Fibroblast of gingiva (primary cell): ENCODE measurements around the gene PPP1R12B.
"Not testable (repeated sequence)": the region's sequence is repeated elsewhere in the genome, so short reads cannot be mapped to it uniquely, and the experiment has no call there.

ENCODE experiments used
- DNase-seq: peaks from one replicate; pipeline ENCODE4 v3.0.0-alpha.2; 2011; ENCODE audit warnings: low read depth

The PPP1R12B gene

DNA sequence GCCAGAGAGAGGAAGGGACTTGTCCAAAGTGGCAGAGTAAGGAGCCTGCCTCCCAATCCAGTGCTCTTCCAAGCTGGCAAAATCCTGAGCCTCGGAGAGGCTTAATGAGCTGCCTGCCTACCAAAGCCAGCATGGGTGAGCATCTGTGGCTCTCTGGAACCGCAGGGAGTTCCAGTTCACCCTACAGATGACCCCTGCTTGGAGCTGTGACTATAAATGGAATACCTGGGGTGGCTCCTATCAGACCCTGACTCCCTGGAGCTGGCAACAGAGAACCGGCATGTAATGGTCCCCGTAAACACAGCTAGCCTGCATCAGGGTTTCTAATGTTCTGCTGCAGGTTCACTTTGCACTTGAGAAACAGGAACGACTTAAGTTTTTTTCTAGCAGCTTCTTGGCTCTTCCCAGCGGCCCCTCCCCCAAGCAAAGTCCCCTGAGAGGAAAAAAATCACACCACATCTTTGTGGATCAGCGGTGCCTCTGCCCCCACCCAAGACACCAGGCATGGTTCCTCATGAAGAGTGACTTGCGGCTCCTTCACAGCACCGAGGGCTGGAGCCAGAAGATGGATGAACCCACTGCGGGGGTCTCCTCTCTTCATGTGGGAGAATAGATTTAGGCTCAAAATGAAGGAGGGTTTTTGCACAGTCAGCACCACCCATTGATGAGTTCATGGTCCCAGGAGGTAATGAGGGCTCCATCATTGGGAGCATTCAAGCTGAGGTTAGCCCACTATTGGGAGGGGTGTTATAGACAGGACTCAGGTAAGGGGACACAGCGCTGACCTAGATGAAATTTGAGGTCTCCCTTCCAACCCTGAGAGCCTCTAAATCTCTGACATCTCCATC, 282.8 kb downstream of the PPP1R12B start:
- no peak for DNase-seq

DNA sequence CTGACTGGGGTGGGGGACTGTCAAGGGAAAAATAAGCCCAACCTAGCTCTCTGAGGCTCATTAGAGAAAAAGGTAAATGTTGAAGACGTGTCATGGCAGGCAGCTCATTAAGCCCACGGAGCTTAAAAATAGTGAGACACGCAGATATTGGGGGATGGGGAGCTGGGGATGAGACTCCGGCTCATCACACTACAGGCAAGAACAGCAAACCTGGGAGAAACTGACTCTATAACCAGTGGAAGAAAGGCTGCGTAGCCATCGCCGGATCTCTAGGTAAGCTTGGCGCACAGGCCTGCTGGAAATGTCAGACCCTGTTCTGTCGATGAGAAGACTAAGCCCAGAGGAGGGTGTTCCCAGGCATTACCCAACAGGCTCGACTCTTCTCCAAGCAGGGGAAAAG, 283.7 kb downstream of the PPP1R12B start:
- DNase-seq: no peak

DNA sequence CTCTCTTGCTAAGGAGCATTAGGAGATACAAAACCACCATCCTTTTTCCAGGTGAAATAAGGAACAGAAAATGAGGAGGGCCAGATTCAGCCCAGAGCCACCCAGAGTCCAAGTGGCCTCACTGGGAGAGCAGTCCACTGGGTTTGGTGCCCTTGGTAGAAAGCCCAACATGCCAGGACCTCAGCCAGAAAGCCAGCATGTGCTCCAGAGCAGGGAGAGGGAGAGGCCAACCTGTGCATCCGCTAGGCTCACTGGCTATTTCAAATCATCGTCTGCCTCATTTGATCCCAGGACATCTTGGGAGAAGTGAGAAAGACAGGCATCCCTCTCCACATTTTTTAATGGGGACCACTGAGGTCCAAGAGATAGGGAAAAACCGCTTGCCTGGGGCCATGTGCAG, 287.7 kb downstream of the PPP1R12B start:
- not testable (repeated sequence) for DNase-seq

DNA sequence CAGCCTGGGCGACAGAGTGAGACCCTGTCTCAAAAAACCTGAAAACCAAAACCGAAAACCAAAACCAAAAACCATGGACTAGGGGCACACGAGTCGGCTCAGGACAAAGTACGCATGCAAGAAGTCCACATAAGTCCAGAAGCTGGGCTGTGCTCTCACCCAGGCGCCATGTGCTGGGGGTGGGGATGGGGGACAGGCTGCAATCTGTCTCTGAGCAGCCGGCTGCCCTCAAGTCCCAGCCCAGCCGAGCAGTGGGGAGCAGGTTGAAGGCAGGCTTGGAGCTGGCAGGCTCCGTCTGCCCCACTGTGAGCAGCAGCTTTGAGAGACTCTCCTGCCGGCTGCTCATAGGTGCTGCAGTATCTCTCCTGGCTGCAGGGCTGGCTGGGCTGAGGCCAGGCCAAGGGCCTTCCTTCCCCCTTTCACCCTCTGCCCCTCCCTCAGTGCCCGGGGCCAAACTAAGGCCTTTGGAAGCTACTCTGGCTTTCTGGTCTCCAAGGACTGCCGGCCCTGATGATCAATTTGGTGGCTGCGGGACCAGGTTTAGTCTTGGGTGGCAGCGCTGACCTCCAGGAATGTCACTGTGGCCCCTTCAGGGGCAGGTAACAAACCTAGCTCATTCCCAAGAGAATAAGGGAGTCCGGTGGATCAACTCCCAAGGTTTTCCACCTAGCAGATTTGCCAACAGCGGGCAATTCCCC, 289.0 kb downstream of the PPP1R12B start:
- not testable (repeated sequence) for DNase-seq

DNA sequence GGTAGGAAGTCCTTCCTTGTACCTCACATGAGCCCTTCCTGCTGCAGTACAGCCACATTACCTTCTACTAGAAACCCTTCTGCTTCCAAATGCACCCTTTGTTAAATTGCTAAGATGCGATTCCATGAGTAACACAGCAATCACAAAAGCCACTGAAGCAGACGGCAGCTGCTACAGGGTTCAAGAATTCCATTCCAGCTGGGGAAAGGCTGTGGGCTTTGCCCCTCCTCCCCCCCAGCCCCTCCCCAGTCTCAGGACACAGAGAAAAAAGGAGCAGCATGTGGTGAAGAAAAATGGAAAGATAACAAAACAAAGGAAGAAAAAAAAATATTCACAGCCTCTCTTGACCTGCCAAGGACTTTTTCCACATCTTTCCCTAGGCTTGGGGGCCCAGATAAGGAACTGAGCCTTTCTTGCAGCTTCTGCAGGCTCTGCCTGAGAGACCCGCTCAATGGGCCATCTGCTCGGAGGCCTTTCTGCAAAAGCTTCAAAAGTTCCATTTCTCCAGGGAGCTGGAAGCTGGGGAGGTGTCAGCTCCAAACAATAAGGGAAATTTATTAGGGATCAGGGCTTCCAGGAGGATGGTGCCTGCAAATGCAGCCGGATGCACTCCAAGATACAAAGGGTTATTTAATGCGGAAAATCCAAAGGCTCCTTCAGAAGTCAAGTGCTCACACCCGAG, 289.7 kb downstream of the PPP1R12B start:
- no peak for DNase-seq

DNA sequence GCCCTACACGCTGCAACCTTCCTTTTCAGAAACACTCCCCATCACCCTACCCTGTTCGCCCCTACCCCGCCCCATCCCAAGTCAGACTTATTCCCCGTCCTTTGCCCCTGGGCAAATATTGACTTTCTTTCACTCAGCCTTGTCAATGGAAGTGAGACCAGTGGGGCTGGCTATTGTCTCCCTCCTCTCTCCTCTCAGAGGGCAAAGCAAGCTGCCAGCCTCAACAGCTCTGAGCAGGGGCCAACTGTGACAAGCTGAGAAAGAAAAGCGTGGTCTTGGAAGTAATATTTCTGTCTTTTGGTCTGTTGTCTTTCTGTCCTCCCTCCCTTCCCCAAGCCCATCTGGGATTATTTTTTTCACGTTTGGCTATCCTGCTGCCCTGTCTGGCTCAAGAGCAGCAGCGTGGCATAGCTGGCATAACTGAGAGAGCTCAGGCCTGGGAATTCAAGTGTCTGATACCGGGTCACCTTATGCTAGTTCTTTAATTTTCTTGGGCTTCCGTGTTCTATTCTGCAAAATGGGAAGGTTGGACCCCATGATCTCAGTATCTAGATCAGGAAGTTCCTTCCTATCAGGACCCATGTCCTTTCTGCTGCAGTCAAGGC, 290.3 kb downstream of the PPP1R12B start:
- not testable (repeated sequence) for DNase-seq

DNA sequence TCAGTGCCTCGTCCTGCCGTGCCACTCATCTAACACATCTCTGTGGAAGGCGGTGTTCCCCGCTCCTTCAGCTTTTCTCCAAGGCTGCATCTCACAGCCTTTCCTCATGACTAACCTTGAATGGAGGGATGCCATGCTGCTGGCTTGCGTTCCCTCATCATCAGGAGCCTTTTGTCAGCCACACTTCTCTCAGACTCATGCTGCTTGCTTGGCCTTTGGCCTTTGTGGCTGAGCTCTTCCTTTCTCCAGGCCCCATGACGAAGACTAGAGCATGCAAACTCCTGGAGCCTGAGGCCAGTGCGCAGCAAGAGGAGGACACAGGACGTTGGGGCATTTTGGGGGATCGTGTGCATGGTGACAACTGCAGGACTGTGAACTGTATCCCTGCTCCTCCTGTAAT, 291.0 kb downstream of the PPP1R12B start:
- DNase-seq: no peak

DNA sequence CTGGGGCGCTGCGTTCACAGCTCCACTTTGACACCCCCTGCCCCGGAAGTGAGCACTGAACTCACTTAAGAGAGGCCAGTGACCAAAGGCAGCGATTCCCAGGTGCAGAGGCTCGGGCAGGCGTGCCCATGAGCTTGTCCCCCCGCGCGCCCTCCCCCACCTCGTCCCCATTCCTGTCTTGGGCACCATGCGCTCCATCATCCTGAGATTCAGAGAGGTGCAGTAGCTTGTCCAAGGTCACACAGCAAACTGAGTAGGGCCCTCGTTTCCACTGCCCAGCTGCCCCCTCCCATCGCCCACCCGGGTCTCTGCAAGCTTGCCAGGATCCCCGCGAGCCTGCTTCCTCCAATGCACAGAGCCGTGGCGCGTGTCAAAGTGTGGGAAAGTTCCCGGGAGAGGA, 293.7 kb downstream of the PPP1R12B start:
- DNase-seq: no peak
